SK-N-SH treated with all-trans-retinoic acid at 6 μM for 48 hours (cell line): ENCODE results near the gene DPAGT1.

Source experiments
- ATAC-seq: fragments of 200-7000 bp; cut with Tn5 transposase; 3 replicates; pipeline ENCODE4 v1.9.1; 2020; ENCODE audit warnings: mild to moderate bottlenecking, moderate library complexity
- ARNTL ChIP-seq: fragments of 450-650 bp; formaldehyde crosslinking; IDR thresholded peaks from 2 replicates; pipeline ENCODE4 v1.5.0; 2020; ENCODE audit warnings: low read depth, mild to moderate bottlenecking, moderate library complexity, borderline replicate concordance
- BACH2 ChIP-seq: fragments of 250-450 bp; sonication (Bioruptor Pico); IDR thresholded peaks from 2 replicates; pipeline ENCODE4 v1.9.0; 2021; ENCODE audit warnings: mild to moderate bottlenecking, borderline replicate concordance
- CREB5 ChIP-seq: fragments of 250-450 bp; sonication (Bioruptor Pico); IDR thresholded peaks from 2 replicates; pipeline ENCODE4 v1.5.1; 2020; ENCODE audit warnings: low read depth, mild to moderate bottlenecking, moderate library complexity
- CSDC2 ChIP-seq: fragments of 250-450 bp; sonication (Bioruptor Pico); IDR thresholded peaks from 2 replicates; pipeline ENCODE4 v1.5.0; 2020; ENCODE audit warnings: mild to moderate bottlenecking, moderate library complexity
- CSRNP3 ChIP-seq: fragments of 250-450 bp; sonication (Bioruptor Pico); IDR thresholded peaks from 2 replicates; pipeline ENCODE4 v1.5.1; 2021; ENCODE audit warnings: mild to moderate bottlenecking, moderate library complexity
- ESRRG ChIP-seq: fragments of 250-450 bp; sonication (Bioruptor Pico); IDR thresholded peaks from 2 replicates; pipeline ENCODE4 v1.6.1; 2021; ENCODE audit warnings: mild to moderate bottlenecking
- GLIS3 ChIP-seq: fragments of 250-450 bp; sonication (Bioruptor Pico); IDR thresholded peaks from 2 replicates; pipeline ENCODE4 v1.5.0; 2020; ENCODE audit warnings: mild to moderate bottlenecking, moderate library complexity
- ISL1 ChIP-seq: fragments of 250-450 bp; sonication (Bioruptor Pico); IDR thresholded peaks from 2 replicates; pipeline ENCODE4 v2.1.2; 2022; ENCODE audit warnings: mild to moderate bottlenecking, moderate library complexity
- OSR1 ChIP-seq: fragments of 250-450 bp; sonication (Bioruptor Pico); IDR thresholded peaks from 2 replicates; pipeline ENCODE4 v1.8.0; 2022; ENCODE audit warnings: moderate library complexity, mild to moderate bottlenecking, inconsistent platforms
- PATZ1 ChIP-seq: fragments of 250-450 bp; sonication (Bioruptor Pico); IDR thresholded peaks from 2 replicates; pipeline ENCODE4 v1.8.0; 2020; ENCODE audit warnings: mild to moderate bottlenecking, moderate library complexity, borderline replicate concordance
- POU6F1 ChIP-seq: fragments of 250-450 bp; sonication (Bioruptor Pico); IDR thresholded peaks from 2 replicates; pipeline ENCODE4 v1.8.0; 2021; ENCODE audit warnings: low read depth, mild to moderate bottlenecking, moderate library complexity, borderline replicate concordance
- PPARA ChIP-seq: fragments of 250-450 bp; sonication (Bioruptor Pico); IDR thresholded peaks from 2 replicates; pipeline ENCODE4 v1.5.0; 2020; ENCODE audit warnings: mild to moderate bottlenecking, borderline replicate concordance
- RARB ChIP-seq: fragments of 250-450 bp; sonication (Bioruptor Pico); IDR thresholded peaks from 2 replicates; pipeline ENCODE4 v1.8.0; 2021; ENCODE audit warnings: mild to moderate bottlenecking, moderate library complexity
- SNAI2 ChIP-seq: fragments of 250-450 bp; sonication (Bioruptor Pico); IDR thresholded peaks from 2 replicates; pipeline ENCODE4 v1.5.0; 2020; ENCODE audit warnings: mild to moderate bottlenecking, moderate library complexity
- TCF4 ChIP-seq: fragments of 250-450 bp; sonication (Bioruptor Pico); IDR thresholded peaks from 2 replicates; pipeline ENCODE4 v1.8.0; 2021; ENCODE audit warnings: mild to moderate bottlenecking, moderate library complexity, borderline replicate concordance
- TOX ChIP-seq: fragments of 250-450 bp; sonication (Bioruptor Pico); IDR thresholded peaks from 2 replicates; pipeline ENCODE4 v1.8.0; 2021; ENCODE audit warnings: mild to moderate bottlenecking, moderate library complexity, borderline replicate concordance
- TSHZ2 ChIP-seq: fragments of 250-450 bp; sonication (Bioruptor Pico); IDR thresholded peaks from 2 replicates; pipeline ENCODE4 v1.5.0; 2020; ENCODE audit warnings: mild to moderate bottlenecking, moderate library complexity
- ZC3H10 ChIP-seq: fragments of 250-450 bp; sonication (Bioruptor Pico); IDR thresholded peaks from 2 replicates; pipeline ENCODE4 v1.5.1; 2021; ENCODE audit warnings: mild to moderate bottlenecking, moderate library complexity
- ZFP3 ChIP-seq: fragments of 250-450 bp; sonication (Bioruptor Pico); IDR thresholded peaks from 2 replicates; pipeline ENCODE4 v1.5.0; 2020; ENCODE audit warnings: mild to moderate bottlenecking, moderate library complexity
- ZFP30 ChIP-seq: fragments of 450-650 bp; formaldehyde crosslinking; IDR thresholded peaks from 2 replicates; pipeline ENCODE4 v1.5.0; 2022; ENCODE audit warnings: mild to moderate bottlenecking, moderate library complexity
- ZNF70 ChIP-seq: fragments of 450-650 bp; formaldehyde crosslinking; IDR thresholded peaks from 2 replicates; pipeline ENCODE4 v1.5.0; 2020; ENCODE audit warnings: mild to moderate bottlenecking, moderate library complexity
- ZNF8 ChIP-seq: fragments of 450-650 bp; formaldehyde crosslinking; IDR thresholded peaks from 2 replicates; pipeline ENCODE4 v1.5.0; 2020; ENCODE audit warnings: mild to moderate bottlenecking, moderate library complexity

DPAGT1 gene

DNA sequence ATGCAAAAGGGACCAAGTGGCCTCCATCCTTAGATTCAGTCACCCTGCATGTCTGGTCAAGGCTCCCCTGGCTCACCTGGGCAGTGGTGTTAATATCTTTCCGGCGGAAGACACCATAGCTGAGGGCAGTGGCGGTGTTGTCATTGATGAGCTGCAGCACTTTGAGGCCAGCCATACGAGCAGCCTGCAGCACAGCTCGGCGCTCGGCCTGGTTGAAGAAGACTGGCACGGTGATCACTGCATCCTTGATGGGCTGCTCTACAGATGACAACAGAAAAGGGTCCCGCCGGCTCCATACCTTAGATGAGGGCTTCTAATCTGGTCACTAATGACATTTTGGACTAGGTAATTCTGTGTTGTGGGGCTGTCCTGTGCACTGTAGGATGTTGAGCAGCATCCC is 47.2 kb downstream of the DPAGT1 start:
- TF ChIP-seq GLIS3 = no peak
- TF ChIP-seq RARB (CRISPR knock-in tag) = no peak
- no peak for TF ChIP-seq ZFP3 (CRISPR knock-in tag)
- TF ChIP-seq TSHZ2 (CRISPR knock-in tag) = no peak
- no peak for TF ChIP-seq ZNF70 (CRISPR knock-in tag)
- no peak for TF ChIP-seq TOX (CRISPR knock-in tag)
- no peak for TF ChIP-seq CSDC2 (CRISPR knock-in tag)
- no peak for TF ChIP-seq BACH2 (CRISPR knock-in tag)
- no peak for TF ChIP-seq SNAI2 (CRISPR knock-in tag)
- no peak for TF ChIP-seq ARNTL (CRISPR knock-in tag)
- TF ChIP-seq ZFP30 (CRISPR knock-in tag) = no peak
- no peak for TF ChIP-seq ESRRG (CRISPR knock-in tag)
- TF ChIP-seq ISL1 (CRISPR knock-in tag) = no peak
- TF ChIP-seq ZC3H10 (CRISPR knock-in tag) = no peak
- TF ChIP-seq TCF4 (CRISPR knock-in tag) = no peak
- TF ChIP-seq PATZ1 (CRISPR knock-in tag) = no peak
- TF ChIP-seq POU6F1 (CRISPR knock-in tag) = no peak
- TF ChIP-seq PPARA = no peak
- ATAC-seq = no peak

DNA sequence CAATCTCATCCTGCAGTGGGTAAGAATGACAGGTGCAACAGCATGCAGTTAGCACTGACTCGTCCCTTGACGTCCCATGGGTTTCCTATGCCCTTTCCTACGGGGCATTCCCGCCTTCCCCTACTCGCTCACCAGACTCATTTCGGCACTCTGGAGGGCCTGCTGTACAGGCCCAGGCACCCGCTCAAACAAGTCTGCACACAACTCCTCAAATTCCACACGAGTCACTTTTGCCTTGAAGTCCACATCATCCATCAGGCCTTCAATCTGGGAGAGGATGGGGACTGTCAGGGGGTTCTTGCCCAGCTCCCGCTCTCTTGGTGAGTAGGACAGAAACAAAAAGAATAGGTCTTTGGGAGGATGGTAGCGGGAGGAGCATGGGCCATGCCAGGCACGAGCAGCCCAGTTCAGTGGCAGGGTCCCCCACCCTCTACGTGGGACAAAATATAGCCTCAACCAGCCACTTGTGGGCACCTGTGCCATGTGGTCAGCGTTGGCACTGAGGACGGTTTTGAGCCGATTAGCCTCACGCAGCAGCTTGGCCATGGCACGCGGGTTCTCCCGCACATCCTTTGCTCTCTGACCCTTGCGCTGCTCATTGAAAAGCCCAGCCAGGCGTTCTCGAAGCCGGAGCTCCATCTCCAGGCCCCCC is 49.4 kb downstream of the DPAGT1 start:
- TF ChIP-seq PATZ1 (CRISPR knock-in tag) = no peak
- TF ChIP-seq ESRRG (CRISPR knock-in tag) = no peak
- no peak for TF ChIP-seq ZNF8 (CRISPR knock-in tag)
- no peak for TF ChIP-seq CSRNP3
- TF ChIP-seq CREB5 (CRISPR knock-in tag) = no peak
- no peak for TF ChIP-seq PPARA
- no peak for TF ChIP-seq ZNF70 (CRISPR knock-in tag)
- no peak for TF ChIP-seq POU6F1 (CRISPR knock-in tag)
- TF ChIP-seq OSR1 (CRISPR knock-in tag) = no peak
- TF ChIP-seq ZFP30 (CRISPR knock-in tag) = no peak
- no peak for TF ChIP-seq TCF4 (CRISPR knock-in tag)
- no peak for TF ChIP-seq ZFP3 (CRISPR knock-in tag)
- no peak for TF ChIP-seq ISL1 (CRISPR knock-in tag)
- TF ChIP-seq GLIS3 = no peak
- TF ChIP-seq ARNTL (CRISPR knock-in tag) = no peak
- TF ChIP-seq TOX (CRISPR knock-in tag) = no peak
- no peak for ATAC-seq
